Liver (tissue), 3 donors: ENCODE data around the gene DDX19B.

Source experiments
- CTCF ChIP-seq: fragments of 150-350 bp; IDR thresholded peaks from 2 replicates; pipeline ENCODE4 v1.5.1; 2017; ENCODE audit warnings: improper control_type of control experiment, low read depth, low read length; ENCODE audit not compliant: missing input control
- SP1 ChIP-seq: IDR thresholded peaks from 2 replicates; pipeline ENCODE4 v1.6.1; 2018; ENCODE audit warnings: antibody characterized with exemption, mild to moderate bottlenecking
- TAF1 ChIP-seq: conservative IDR thresholded peaks from 2 replicates; pipeline ENCODE4 v1.6.1; 2016; ENCODE audit warnings: antibody characterized with exemption, mild to moderate bottlenecking
- TF ChIP-seq, protein P1 (sequence below): IDR thresholded peaks from 2 replicates; pipeline ENCODE4 v1.6.1; 2016; ENCODE audit warnings: antibody characterized with exemption
- TF ChIP-seq, protein P2 (sequence below): IDR thresholded peaks from 2 replicates; pipeline ENCODE4 v1.6.1; 2016; ENCODE audit warnings: antibody characterized with exemption
- donor health status: healthy.
- donor health status: healthy.

- TF ChIP-seq CTCF: no peak
- TF ChIP-seq, protein P1, sequence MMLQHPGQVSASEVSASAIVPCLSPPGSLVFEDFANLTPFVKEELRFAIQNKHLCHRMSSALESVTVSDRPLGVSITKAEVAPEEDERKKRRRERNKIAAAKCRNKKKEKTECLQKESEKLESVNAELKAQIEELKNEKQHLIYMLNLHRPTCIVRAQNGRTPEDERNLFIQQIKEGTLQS: no peak
- TF ChIP-seq, protein P2, sequence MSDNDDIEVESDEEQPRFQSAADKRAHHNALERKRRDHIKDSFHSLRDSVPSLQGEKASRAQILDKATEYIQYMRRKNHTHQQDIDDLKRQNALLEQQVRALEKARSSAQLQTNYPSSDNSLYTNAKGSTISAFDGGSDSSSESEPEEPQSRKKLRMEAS: no peak
- no peak for TF ChIP-seq SP1
- no peak for TF ChIP-seq TAF1
Observed at GRCh38 chr16:70383421-70383960, 84.5 kb downstream of the DDX19B start.
